Parathyroid adenoma (tissue), 2 donors: ENCODE results near the gene SYNJ2.
"Not testable (repeated sequence)": the region's sequence is repeated elsewhere in the genome, so short reads cannot be mapped to it uniquely, and the experiment has no call there.

ENCODE experiments used
- H2AFZ ChIP-seq: fragments of 300-600 bp; sonication (generic); one replicate; pipeline ENCODE4 v1.7.0; 2017; ENCODE audit warnings: antibody characterized with exemption, mild to moderate bottlenecking
- H3K27ac ChIP-seq: fragments of 300-600 bp; sonication (generic); one replicate; pipeline ENCODE4 v1.7.0; 2017
- H3K27me3 ChIP-seq: fragments of 300-600 bp; sonication (generic); one replicate; pipeline ENCODE4 v1.7.0; 2017; ENCODE audit warnings: low read length; ENCODE audit not compliant: control insufficient read depth, insufficient read depth
- H3K36me3 ChIP-seq: fragments of 300-600 bp; sonication (generic); one replicate; pipeline ENCODE4 v1.7.0; 2017; ENCODE audit warnings: low read length; ENCODE audit not compliant: control insufficient read depth, insufficient read depth
- H3K4me1 ChIP-seq: fragments of 300-600 bp; sonication (generic); one replicate; pipeline ENCODE4 v1.7.0; 2017; ENCODE audit warnings: control low read depth
- H3K4me2 ChIP-seq: fragments of 300-600 bp; sonication (generic); one replicate; pipeline ENCODE4 v1.7.0; 2017; ENCODE audit warnings: low read length
- H3K4me3 ChIP-seq: fragments of 300-600 bp; sonication (generic); one replicate; pipeline ENCODE4 v1.7.0; 2017; ENCODE audit warnings: low read depth, low read length
- H3K79me2 ChIP-seq: fragments of 300-600 bp; sonication (generic); one replicate; pipeline ENCODE4 v1.7.0; 2017; ENCODE audit warnings: control low read depth
- H3K9ac ChIP-seq: fragments of 300-600 bp; sonication (generic); one replicate; pipeline ENCODE4 v1.7.0; 2017; ENCODE audit warnings: mild to moderate bottlenecking
- H3K9me3 ChIP-seq: fragments of 300-600 bp; sonication (generic); one replicate; pipeline ENCODE4 v1.7.0; 2017; ENCODE audit warnings: low read length; ENCODE audit not compliant: control insufficient read depth
- CTCF ChIP-seq: fragments of 300-600 bp; sonication (generic); IDR thresholded peaks from one replicate; pipeline ENCODE4 v1.7.0; 2017; ENCODE audit warnings: antibody characterized with exemption, mild to moderate bottlenecking
- donor health status: primary hyperparathyroidism.

SYNJ2 gene

GRCh38 chr6:157967486-157967885 lies 14.2 kb upstream of the SYNJ2 start:
- H3K9me3 ChIP-seq = no peaks in the 10 kb centered on the region
- H3K4me1 ChIP-seq = no peaks in the 10 kb centered on the region
- H3K36me3 ChIP-seq = no peaks in the 10 kb centered on the region
- no peak overlapping the region for H2AFZ ChIP-seq
- H3K9ac ChIP-seq = no peak overlapping the region
- H3K27me3 ChIP-seq = no peaks in the 10 kb centered on the region
- H3K27ac ChIP-seq = no peak overlapping the region
- H3K4me3 ChIP-seq = no peak overlapping the region
- no peak overlapping the region for H3K4me2 ChIP-seq
- no peaks in the 10 kb centered on the region for H3K79me2 ChIP-seq
- no peak for TF ChIP-seq CTCF

- not testable (repeated sequence) for H3K4me3 ChIP-seq, H3K36me3 ChIP-seq, H3K4me2 ChIP-seq, H3K9ac ChIP-seq, H3K27me3 ChIP-seq, H3K4me1 ChIP-seq, H3K9me3 ChIP-seq, H3K79me2 ChIP-seq, H2AFZ ChIP-seq, H3K27ac ChIP-seq
Measured at GRCh38 chr6:157972177-157972576, 9.5 kb upstream of the SYNJ2 start.

GRCh38 chr6:157974341-157974894 lies 7.2 kb upstream of the SYNJ2 start:
- Histone ChIP-seq H3K36me3 (no peaks in the 10 kb centered on the region), H3K4me2 (no peak overlapping the region), H2AFZ (no peak overlapping the region), H3K27me3 (no peaks in the 10 kb centered on the region), H3K79me2 (no peaks in the 10 kb centered on the region), H3K9me3 (no peaks in the 10 kb centered on the region), H3K4me3 (no peak overlapping the region), H3K27ac (no peak overlapping the region), H3K9ac (no peak overlapping the region), H3K4me1 (no peaks in the 10 kb centered on the region)
- no peak for TF ChIP-seq CTCF

GRCh38 chr6:157974967-157975366 lies 6.7 kb upstream of the SYNJ2 start:
- Histone ChIP-seq H3K9ac (no peak overlapping the region), H3K9me3 (no peaks in the 10 kb centered on the region), H3K4me3 (no peak overlapping the region), H3K4me1 (no peaks in the 10 kb centered on the region), H2AFZ (no peak overlapping the region), H3K27ac (no peak overlapping the region), H3K27me3 (no peaks in the 10 kb centered on the region), H3K36me3 (no peaks in the 10 kb centered on the region), H3K4me2 (no peak overlapping the region), H3K79me2 (no peaks in the 10 kb centered on the region)
- TF ChIP-seq CTCF = no peak

- Histone ChIP-seq H3K9me3 (no peaks in the 10 kb centered on the region), H3K27ac (no peak overlapping the region), H3K27me3 (no peaks in the 10 kb centered on the region), H3K36me3 (no peaks in the 10 kb centered on the region), H3K4me3 (no peak overlapping the region), H2AFZ (no peak overlapping the region), H3K79me2 (no peaks in the 10 kb centered on the region), H3K4me2 (no peak overlapping the region), H3K4me1 (no peaks in the 10 kb centered on the region), H3K9ac (no peak overlapping the region)
- TF ChIP-seq CTCF = no peak
Measured at GRCh38 chr6:157975456-157975855, 6.2 kb upstream of the SYNJ2 start.
